HEK293 (cell line): Measurements from ENCODE around the gene GRB10.

Experiments
- ZBTB1 ChIP-seq: fragments of 450-650 bp; formaldehyde crosslinking; IDR thresholded peaks from 2 replicates; pipeline ENCODE4 v1.5.1; 2016; ENCODE audit warnings: missing biosample characterization, missing genetic modification characterization
- ZEB2 ChIP-seq: fragments of 450-650 bp; formaldehyde crosslinking; IDR thresholded peaks from 2 replicates; pipeline ENCODE4 v1.5.1; 2016; ENCODE audit warnings: missing biosample characterization, missing genetic modification characterization
- ZNF112 ChIP-seq: fragments of 450-650 bp; formaldehyde crosslinking; IDR thresholded peaks from 2 replicates; pipeline ENCODE4 v1.5.0; 2017; ENCODE audit warnings: missing biosample characterization, missing genetic modification characterization
- ZNF362 ChIP-seq: fragments of 450-650 bp; formaldehyde crosslinking; IDR thresholded peaks from 2 replicates; pipeline ENCODE4 v1.5.1; 2016; ENCODE audit warnings: missing biosample characterization, missing genetic modification characterization

GRCh38 chr7:50814166-50814565 is 31.5 kb upstream of the GRB10 start:
- TF ChIP-seq ZEB2 (no peak), ZNF362 (tag by site-specific recombination) (no peak), ZNF112 (tag by site-specific recombination) (no peak), ZBTB1 (tag by site-specific recombination) (no peak)
